Spleen (tissue), 7 donors: ENCODE data around the gene EXOSC9.

ENCODE experiments used
- CTCF ChIP-seq, 11 experiments: fragments of 200-600 bp in 7 of 11; fragments of 450-650 bp in 4 of 11; sonication (generic) in 4 of 11; IDR thresholded peaks in 8 of 11; conservative IDR thresholded peaks in 3 of 11; 1 replicate in 7 of 11; 2 replicates in 4 of 11; pipeline versions ENCODE4 v1.4.0 to v1.8.0; 2016 to 2021; ENCODE audit warnings: antibody characterized with exemption in 11 of 11, inconsistent platforms in 4 of 11, mild to moderate bottlenecking in 1 of 11
- POLR2A ChIP-seq, 3 donors: fragments of 450-650 bp; IDR thresholded peaks; one replicate each; pipeline ENCODE4 v1.5.1; 2017; ENCODE audit warnings: antibody characterized with exemption in 3 of 3, mild to moderate bottlenecking in 1 of 3
- POLR2AphosphoS5 ChIP-seq, 3 donors: sonication (generic); formaldehyde crosslinking; IDR thresholded peaks; one replicate each; pipeline ENCODE4 v1.5.1; 2017; ENCODE audit warnings: antibody characterized with exemption in 3 of 3
- donor health status: DM: no; HTN: no; CAD: no; lungs with moderate emphysema.
- donor health status: DM: no; HTN: no; CAD: no.
- donor health status: DM: no; HTN: no; CAD: no.

GRCh38 chr4:121765368-121765705, 35.8 kb upstream of the EXOSC9 start:
- TF ChIP-seq CTCF (IDR thresholded peaks at IDR 0.05 in 8 of 11, conservative IDR thresholded peaks at IDR 0.05 in 3 of 11) = no peak
- TF ChIP-seq POLR2A (IDR thresholded peaks at IDR 0.05) = no peak
- no peak for TF ChIP-seq POLR2AphosphoS5 (IDR thresholded peaks at IDR 0.05)
